Measurements from ENCODE around the gene AHRR. TPM values are rescaled to one million over a fixed set of nuclear protein-coding genes. Genes with fewer than 3 reads are reported as not detected.

AHRR gene
- total and polyA plus RNA-seq, 12 donors = 0.07 to 1.2 (median 0.33) TPM; not detected in 2

- no peaks in the 10 kb centered on the region for H3K9me3 ChIP-seq
- peaks cover 0 to 95% (median 27%) of the 10 kb centered on the region in 9 donors for H3K36me3 ChIP-seq
- DNase-seq (no peak), ATAC-seq (peak in 1 of 8 donors; percentile 21)
- no peak overlapping the region for H3K4me3 ChIP-seq
- no peaks in the 10 kb centered on the region for H3K27me3 ChIP-seq
- H3K4me1 ChIP-seq = peaks cover 0 to 26% (median 12%) of the 10 kb centered on the region in 9 donors
- intact Hi-C loops (cut with DNase I) = no loop called here
- 72 to 85% methylated on average over 16 of the region's 16 CpGs for WGBS, 2 donors
- H3K27ac ChIP-seq = no peak overlapping the region
- no peak for TF ChIP-seq CTCF (IDR thresholded peaks at IDR 0.05)
These were observed 10.5 kb upstream of the AHRR start for GRCh38 chr5:310941-311434.

- Histone ChIP-seq H3K27ac (no peak overlapping the region), H3K9me3 (no peaks in the 10 kb centered on the region), H3K27me3 (no peaks in the 10 kb centered on the region), H3K36me3 (peaks cover 0 to 95% (median 27%) of the 10 kb centered on the region in 9 donors), H3K4me3 (no peak overlapping the region), H3K4me1 (peaks cover 0 to 26% (median 12%) of the 10 kb centered on the region in 9 donors)
- 87 to 94% methylated on average over 8 of the region's 8 CpGs for WGBS, 2 donors
- DNase-seq = no peak
- no peak for ATAC-seq
- intact Hi-C loops (cut with DNase I) = no loop called here
- TF ChIP-seq CTCF (IDR thresholded peaks at IDR 0.05) = no peak
These were observed 9.6 kb upstream of the AHRR start for GRCh38 chr5:311963-312362.

GRCh38 chr5:312845-313244 is 8.7 kb upstream of the AHRR start:
- TF ChIP-seq CTCF (IDR thresholded peaks at IDR 0.05) = no peak
- ATAC-seq = peak in 4 of 8 donors; percentile 55 to 82 (median 58)
- H3K27ac ChIP-seq = no peak overlapping the region
- intact Hi-C loops (cut with DNase I) = no loop called here
- peaks cover 0 to 90% (median 24%) of the 10 kb centered on the region in 9 donors for H3K36me3 ChIP-seq
- H3K4me3 ChIP-seq = no peak overlapping the region
- peak in 1 of 2 donors; percentile 34 for DNase-seq
- no peaks in the 10 kb centered on the region for H3K27me3 ChIP-seq
- no peaks in the 10 kb centered on the region for H3K9me3 ChIP-seq
- WGBS, 2 donors = 66 to 69% methylated on average over 12 of the region's 12 CpGs
- H3K4me1 ChIP-seq = peaks cover 0 to 25% (median 11%) of the 10 kb centered on the region in 9 donors

- Histone ChIP-seq H3K9me3 (no peaks in the 10 kb centered on the region), H3K36me3 (peaks cover 0 to 86% (median 23%) of the 10 kb centered on the region in 9 donors), H3K27ac (no peak overlapping the region), H3K4me3 (no peak overlapping the region), H3K27me3 (no peaks in the 10 kb centered on the region), H3K4me1 (peaks cover 0 to 20% (median 7%) of the 10 kb centered on the region in 9 donors)
- intact Hi-C loops (cut with DNase I) = no loop called here
- 92 to 93% methylated on average over 7 of the region's 7 CpGs for WGBS, 2 donors
- ATAC-seq (no peak), DNase-seq (no peak)
- TF ChIP-seq CTCF (IDR thresholded peaks at IDR 0.05) = no peak
These were observed 8.2 kb upstream of the AHRR start for GRCh38 chr5:313265-313664.

Measured in heart right ventricle (tissue), 16 donors.